ENCODE data around the gene SDCCAG8. TPM values are rescaled to one million over a fixed set of nuclear protein-coding genes. Genes with fewer than 3 reads are reported as not detected.

SDCCAG8 gene
- total RNA-seq, 1 experiment from 2014 or later = 10.0 TPM

DNA sequence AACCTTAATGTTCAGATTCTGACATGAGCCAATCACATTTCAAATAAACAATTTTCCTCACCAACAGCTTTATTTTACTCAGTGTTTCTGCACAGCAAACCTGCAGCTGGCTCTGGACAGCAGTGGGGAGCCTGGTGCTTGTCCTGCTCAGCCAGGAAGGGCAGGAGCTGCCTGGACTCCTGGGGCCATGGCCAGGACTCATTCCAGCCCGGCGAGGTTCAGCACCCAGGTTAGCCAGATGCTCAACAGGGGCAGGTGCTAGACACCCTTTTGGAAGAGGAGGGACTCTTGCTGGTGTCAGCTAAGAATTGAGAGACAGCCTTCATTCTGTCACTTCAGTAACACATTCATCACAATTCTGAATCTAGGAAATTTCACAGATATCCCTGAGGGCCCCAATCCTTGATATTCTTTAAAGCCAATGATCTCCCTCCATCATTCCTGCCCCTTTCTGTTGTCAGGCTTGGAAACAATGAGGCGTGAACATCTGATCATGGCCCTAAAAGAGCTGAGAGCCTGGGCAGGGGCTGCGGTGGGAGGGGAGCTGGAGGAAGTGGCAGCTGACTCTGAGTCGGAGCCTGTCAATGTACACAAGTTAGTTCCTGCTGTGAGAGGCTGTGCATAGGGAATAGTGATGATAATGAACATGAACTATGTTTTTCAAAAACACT, 251.3 kb downstream of the SDCCAG8 start:
- no peak overlapping the region for H2AK5ac ChIP-seq (ENCODE audit: insufficient read length, low read length)
- no peak overlapping the region for H3T11ph ChIP-seq (ENCODE audit: low read length)
- Mint-ChIP-seq H3K4me1 (peaks cover 27 to 35% of the 10 kb centered on the region in 2 experiments), H3K27me3 (ENCODE audit: low read depth) (no peaks in the 10 kb centered on the region), H3K9me3 (no peaks in the 10 kb centered on the region), H3K4me3 (no peak overlapping the region), H3K27ac (peak overlapping the region in 1 of 3 experiments; percentile 13; a peak in 1 of 7 replicates), H3K36me3 (ENCODE audit: insufficient read depth in 1 of 3, low read depth in 3 of 3) (peaks cover 8 to 16% (median 15%) of the 10 kb centered on the region in 3 experiments)
- no peak for DNase-seq
- no peak overlapping the region for H2BK120ac ChIP-seq (ENCODE audit: low read depth, low read length, poor library complexity, severe bottlenecking)
- WGBS (ENCODE audit: extremely low coverage, insufficient read length, low lambda C conversion rate) = no CpG with 5 or more reads among the region's 5 CpGs
- H3K27me3 ChIP-seq (ENCODE audit: insufficient read depth, low read length) = no peaks in the 10 kb centered on the region
- H3K9me3 ChIP-seq (ENCODE audit: control insufficient read depth, low read depth, low read length) = no peaks in the 10 kb centered on the region
- H3K4ac ChIP-seq (ENCODE audit: low read depth, low read length) = no peak overlapping the region
- H3K14ac ChIP-seq (ENCODE audit: insufficient read depth, low read length) = no peak overlapping the region; the same call in 1 of the 2 replicates
- H3K18ac ChIP-seq (ENCODE audit: insufficient read length, low read depth, low read length) = no peak overlapping the region
- no peaks in the 10 kb centered on the region for H4K20me1 ChIP-seq (ENCODE audit: control insufficient read depth, insufficient read depth, insufficient read length)
- no peaks in the 10 kb centered on the region for H3K79me1 ChIP-seq (ENCODE audit: insufficient read depth, low read depth, low read length, poor library complexity, severe bottlenecking)
- no peak overlapping the region for H3K27ac ChIP-seq (ENCODE audit: insufficient read length, low read depth, low read length)
- no peak overlapping the region for H2BK5ac ChIP-seq (ENCODE audit: insufficient read length, low read length)
- H3K23me2 ChIP-seq (ENCODE audit: insufficient read length, low read depth, low read length, poor library complexity, severe bottlenecking) = no peaks in the 10 kb centered on the region
- H2BK12ac ChIP-seq (ENCODE audit: insufficient read length, low read depth, low read length) = no peak overlapping the region
- H3K4me1 ChIP-seq (ENCODE audit: insufficient read depth, low read length) = peaks cover 10% of the 10 kb centered on the region; the same call in 1 of the 2 replicates
- no peak overlapping the region for H4K8ac ChIP-seq (replicated peaks; ENCODE audit: insufficient read length, low read depth, low read length)
- no peak overlapping the region for H3K56ac ChIP-seq (ENCODE audit: insufficient read length, low read depth, low read length)
- no peak overlapping the region for H2AFZ ChIP-seq (ENCODE audit: low read length)
- H2BK20ac ChIP-seq (ENCODE audit: low read depth, low read length, poor library complexity, severe bottlenecking) = no peak overlapping the region
- no peak overlapping the region for H4K5ac ChIP-seq (ENCODE audit: insufficient read length, low read depth, low read length)
- no peak overlapping the region for H3K4me2 ChIP-seq (ENCODE audit: insufficient read depth, insufficient read length, low read length)
- TF ChIP-seq, protein P1, sequence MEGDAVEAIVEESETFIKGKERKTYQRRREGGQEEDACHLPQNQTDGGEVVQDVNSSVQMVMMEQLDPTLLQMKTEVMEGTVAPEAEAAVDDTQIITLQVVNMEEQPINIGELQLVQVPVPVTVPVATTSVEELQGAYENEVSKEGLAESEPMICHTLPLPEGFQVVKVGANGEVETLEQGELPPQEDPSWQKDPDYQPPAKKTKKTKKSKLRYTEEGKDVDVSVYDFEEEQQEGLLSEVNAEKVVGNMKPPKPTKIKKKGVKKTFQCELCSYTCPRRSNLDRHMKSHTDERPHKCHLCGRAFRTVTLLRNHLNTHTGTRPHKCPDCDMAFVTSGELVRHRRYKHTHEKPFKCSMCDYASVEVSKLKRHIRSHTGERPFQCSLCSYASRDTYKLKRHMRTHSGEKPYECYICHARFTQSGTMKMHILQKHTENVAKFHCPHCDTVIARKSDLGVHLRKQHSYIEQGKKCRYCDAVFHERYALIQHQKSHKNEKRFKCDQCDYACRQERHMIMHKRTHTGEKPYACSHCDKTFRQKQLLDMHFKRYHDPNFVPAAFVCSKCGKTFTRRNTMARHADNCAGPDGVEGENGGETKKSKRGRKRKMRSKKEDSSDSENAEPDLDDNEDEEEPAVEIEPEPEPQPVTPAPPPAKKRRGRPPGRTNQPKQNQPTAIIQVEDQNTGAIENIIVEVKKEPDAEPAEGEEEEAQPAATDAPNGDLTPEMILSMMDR (conservative IDR thresholded peaks at IDR 0.05) = no peak
- no peak overlapping the region for H3K23ac ChIP-seq (ENCODE audit: insufficient read length, low read depth, low read length)
- H4K91ac ChIP-seq (ENCODE audit: insufficient read length, low read depth, low read length) = no peak overlapping the region
- no peak overlapping the region for H3K9ac ChIP-seq (ENCODE audit: extremely low read depth, insufficient read length, low read length)
- no peak overlapping the region for H2BK15ac ChIP-seq (ENCODE audit: low read depth, low read length)
- H3K79me2 ChIP-seq (ENCODE audit: insufficient read depth, low read length) = no peaks in the 10 kb centered on the region
